Trophoblast cell (in vitro differentiated cells and primary cell): Measurements from ENCODE around the gene ZNF23.

Experiments
- DNase-seq, 2 donors: peaks; one replicate each; pipeline ENCODE4 v3.0.0-alpha.2; 2016
- H2AFZ ChIP-seq: 2 replicates; pipeline ENCODE4 v1.6.1; 2013; ENCODE audit warnings: low read length, moderate library complexity, mild to moderate bottlenecking; ENCODE audit not compliant: insufficient read depth, poor library complexity
- H2AK5ac ChIP-seq: 2 replicates; pipeline ENCODE4 v1.6.1; 2013; ENCODE audit warnings: mild to moderate bottlenecking, low read length
- H2BK120ac ChIP-seq: 2 replicates; pipeline ENCODE4 v1.6.1; 2013; ENCODE audit warnings: low read length, mild to moderate bottlenecking, moderate library complexity; ENCODE audit not compliant: insufficient read depth, poor library complexity
- H2BK12ac ChIP-seq: 2 replicates; pipeline ENCODE4 v1.6.1; 2013; ENCODE audit warnings: mild to moderate bottlenecking, low read length, moderate library complexity
- H2BK5ac ChIP-seq: 2 replicates; pipeline ENCODE4 v1.6.1; 2013; ENCODE audit warnings: low read length, low read depth, moderate library complexity, mild to moderate bottlenecking; ENCODE audit not compliant: poor library complexity
- H3K14ac ChIP-seq: 2 replicates; pipeline ENCODE4 v1.6.1; 2013; ENCODE audit warnings: mild to moderate bottlenecking, low read length
- H3K18ac ChIP-seq: 2 replicates; pipeline ENCODE4 v1.6.1; 2013; ENCODE audit warnings: mild to moderate bottlenecking, low read length
- H3K23ac ChIP-seq: 2 replicates; pipeline ENCODE4 v1.6.1; 2013; ENCODE audit warnings: low read length
- H3K27ac ChIP-seq: 2 replicates; pipeline ENCODE4 v1.5.1; 2013; ENCODE audit warnings: low read depth, mild to moderate bottlenecking, inconsistent platforms, low read length, moderate library complexity
- H3K27me3 ChIP-seq: 2 replicates; pipeline ENCODE4 v1.6.1; 2013; ENCODE audit warnings: inconsistent platforms, mild to moderate bottlenecking, low read length, moderate library complexity; ENCODE audit not compliant: insufficient read depth
- H3K36me3 ChIP-seq, 2 experiments: 1 replicate in 1 of 2; 2 replicates in 1 of 2; pipeline ENCODE4 v1.6.1; 2013; ENCODE audit warnings: low read length in 2 of 2, mild to moderate bottlenecking in 2 of 2, moderate library complexity in 1 of 2; ENCODE audit not compliant: insufficient read depth in 2 of 2, control insufficient read depth in 1 of 2
- H3K4ac ChIP-seq: 2 replicates; pipeline ENCODE4 v1.6.1; 2013; ENCODE audit warnings: low read depth, mild to moderate bottlenecking, low read length, moderate library complexity
- H3K4me1 ChIP-seq, 2 experiments: 1 replicate in 1 of 2; 2 replicates in 1 of 2; pipeline ENCODE4 v1.6.1; 2013; ENCODE audit warnings: low read length in 2 of 2, mild to moderate bottlenecking in 2 of 2, moderate library complexity in 1 of 2; ENCODE audit not compliant: insufficient read depth in 2 of 2, control insufficient read depth in 1 of 2
- H3K4me2 ChIP-seq: 2 replicates; pipeline ENCODE4 v1.6.1; 2013; ENCODE audit warnings: inconsistent platforms, mild to moderate bottlenecking, low read length, moderate library complexity
- H3K4me3 ChIP-seq: 2 replicates; pipeline ENCODE4 v1.5.1; 2013; ENCODE audit warnings: mild to moderate bottlenecking, low read depth, low read length, inconsistent platforms
- H3K79me1 ChIP-seq: one replicate; pipeline ENCODE4 v1.6.1; 2013; ENCODE audit warnings: low read length
- H3K79me2 ChIP-seq: 2 replicates; pipeline ENCODE4 v1.6.1; 2013; ENCODE audit warnings: low read length, mild to moderate bottlenecking; ENCODE audit not compliant: control insufficient read depth, insufficient read depth, poor library complexity
- H3K9ac ChIP-seq: 2 replicates; pipeline ENCODE4 v1.6.1; 2013; ENCODE audit warnings: mild to moderate bottlenecking, low read length
- H3K9me3 ChIP-seq: 2 replicates; pipeline ENCODE4 v1.6.1; 2013; ENCODE audit warnings: low read depth, mild to moderate bottlenecking, control low read depth, inconsistent platforms, low read length; ENCODE audit not compliant: insufficient read depth
- H4K12ac ChIP-seq: 2 replicates; pipeline ENCODE4 v1.6.1; 2013; ENCODE audit warnings: low read depth, mild to moderate bottlenecking, low read length, moderate library complexity
- H4K8ac ChIP-seq: 2 replicates; pipeline ENCODE4 v1.6.1; 2013; ENCODE audit warnings: low read depth, mild to moderate bottlenecking, low read length, moderate library complexity
- H4K91ac ChIP-seq: one replicate; pipeline ENCODE4 v1.6.1; 2013; ENCODE audit warnings: low read depth, mild to moderate bottlenecking, low read length, moderate library complexity
- WGBS: extraction: QIAGEN DNeasy Blood & Tissue Kit; methylation state at CpG from one replicate; pipeline ENCODE4 v1.1.7; 2013; ENCODE audit warnings: missing lambda C conversion rate; ENCODE audit not compliant: insufficient read length, insufficient coverage; ENCODE audit errors: extremely low coverage; 5-methylcytosine and 5-hydroxymethylcytosine counted together

ZNF23 gene

DNA sequence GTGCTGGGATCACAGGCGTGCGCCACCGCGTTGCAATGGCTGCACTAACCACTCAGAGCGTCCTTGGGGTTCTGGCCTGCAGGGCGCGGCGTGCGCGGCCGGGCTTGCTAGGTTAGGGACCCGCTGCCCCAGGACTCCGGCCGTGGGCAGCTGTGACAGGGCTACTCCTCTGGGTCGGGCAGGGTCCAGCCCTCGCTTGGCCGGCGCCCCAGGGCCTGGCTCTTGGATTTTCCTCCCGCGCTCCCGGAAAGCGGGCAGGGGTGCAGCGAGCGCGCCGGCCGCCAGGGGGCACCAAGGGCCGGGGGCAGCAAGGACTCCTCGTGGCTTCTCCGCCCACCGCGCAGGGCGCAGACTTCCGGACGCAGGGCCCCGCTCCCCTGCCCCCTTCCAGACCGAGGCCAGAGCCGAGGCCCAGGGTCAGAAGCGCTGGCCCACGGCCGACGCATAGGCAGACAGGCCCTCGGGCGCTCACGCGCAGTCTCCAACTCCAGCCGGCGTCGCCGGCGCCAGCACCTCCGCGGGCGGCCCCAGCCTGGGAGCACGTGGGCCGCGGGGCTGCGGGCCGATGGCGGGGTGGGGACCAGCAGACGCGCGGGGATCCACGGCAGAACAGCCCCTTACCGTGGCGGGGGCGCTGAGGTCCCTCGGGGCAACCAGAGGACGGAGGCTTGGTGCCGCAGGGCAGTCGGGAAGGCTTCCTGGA lies 20.5 kb downstream of the ZNF23 start:
- no peak overlapping the region for H3K27ac ChIP-seq
- WGBS: no CpG with 5 or more reads among the region's 71 CpGs
- no peaks in the 10 kb centered on the region for H3K27me3 ChIP-seq
- H4K8ac ChIP-seq: no peak overlapping the region
- H3K4me1 ChIP-seq: peaks cover 1 to 2% of the 10 kb centered on the region in 2 experiments
- H3K79me1 ChIP-seq: peaks cover 3% of the 10 kb centered on the region
- no peaks in the 10 kb centered on the region for H3K79me2 ChIP-seq
- H4K12ac ChIP-seq: no peak overlapping the region
- no peak overlapping the region for H3K18ac ChIP-seq
- no peak overlapping the region for H3K4ac ChIP-seq
- peaks cover 12% of the 10 kb centered on the region for H3K9me3 ChIP-seq
- no peaks in the 10 kb centered on the region for H3K36me3 ChIP-seq
- no peak overlapping the region for H2BK12ac ChIP-seq
- H3K4me3 ChIP-seq: no peak overlapping the region
- no peak overlapping the region for H3K9ac ChIP-seq
- no peak overlapping the region for H3K4me2 ChIP-seq
- H2AK5ac ChIP-seq: no peak overlapping the region
- H2BK5ac ChIP-seq: no peak overlapping the region
- no peak overlapping the region for H3K14ac ChIP-seq
- no peak overlapping the region for H4K91ac ChIP-seq
- peak; percentile 81 to 85 for DNase-seq
- H2BK120ac ChIP-seq: no peak overlapping the region
- H2AFZ ChIP-seq: no peak overlapping the region
- no peak overlapping the region for H3K23ac ChIP-seq

GRCh38 chr16:71440669-71441347 lies 21.2 kb downstream of the ZNF23 start:
- no peaks in the 10 kb centered on the region for H3K79me2 ChIP-seq
- peaks cover 12% of the 10 kb centered on the region for H3K9me3 ChIP-seq
- H3K4me2 ChIP-seq: no peak overlapping the region
- H2AFZ ChIP-seq: no peak overlapping the region
- no peak overlapping the region for H4K12ac ChIP-seq
- no peak overlapping the region for H3K4me3 ChIP-seq
- H3K79me1 ChIP-seq: peaks cover 3% of the 10 kb centered on the region
- H3K36me3 ChIP-seq: no peaks in the 10 kb centered on the region
- no peak overlapping the region for H2BK5ac ChIP-seq
- no peak overlapping the region for H2BK120ac ChIP-seq
- H4K8ac ChIP-seq: no peak overlapping the region
- H3K27ac ChIP-seq: no peak overlapping the region
- peak; percentile 20 to 48 for DNase-seq
- H3K23ac ChIP-seq: no peak overlapping the region
- H3K4me1 ChIP-seq: peaks cover 1 to 2% of the 10 kb centered on the region in 2 experiments
- no CpG with 5 or more reads among the region's 25 CpGs for WGBS
- H3K9ac ChIP-seq: no peak overlapping the region
- no peak overlapping the region for H2BK12ac ChIP-seq
- H3K14ac ChIP-seq: no peak overlapping the region
- H3K4ac ChIP-seq: no peak overlapping the region
- H2AK5ac ChIP-seq: no peak overlapping the region
- no peak overlapping the region for H3K18ac ChIP-seq
- H3K27me3 ChIP-seq: no peaks in the 10 kb centered on the region
- H4K91ac ChIP-seq: no peak overlapping the region

DNA sequence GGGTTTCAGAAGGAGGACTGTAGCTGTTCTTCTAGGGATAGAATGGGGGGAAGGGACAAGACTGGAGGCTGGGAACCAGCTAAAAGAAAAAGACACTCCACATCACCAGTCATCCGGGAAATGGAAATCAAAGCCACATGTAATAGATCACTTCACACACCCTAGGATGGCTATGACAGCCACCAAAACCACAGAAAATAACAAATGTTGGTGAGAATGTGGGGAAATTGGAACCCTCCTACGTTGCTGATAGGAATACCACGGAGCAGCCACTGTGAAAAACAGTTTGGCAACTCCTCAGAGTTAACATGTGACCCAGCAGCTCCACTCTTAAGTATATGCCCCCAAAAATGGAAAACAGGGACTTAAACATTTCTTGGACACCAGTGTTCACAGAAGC lies 22.5 kb downstream of the ZNF23 start:
- Histone ChIP-seq H3K4me3 (no peak overlapping the region), H3K27ac (no peak overlapping the region), H3K79me2 (no peaks in the 10 kb centered on the region), H3K27me3 (no peaks in the 10 kb centered on the region), H3K9ac (no peak overlapping the region), H2BK12ac (no peak overlapping the region), H3K14ac (no peak overlapping the region), H4K91ac (no peak overlapping the region), H2BK120ac (no peak overlapping the region), H2AK5ac (no peak overlapping the region), H3K23ac (no peak overlapping the region), H3K9me3 (peaks cover 10% of the 10 kb centered on the region), H3K36me3 (no peaks in the 10 kb centered on the region), H3K4me1 (peaks cover 1 to 2% of the 10 kb centered on the region in 2 experiments), H3K79me1 (peaks cover 3% of the 10 kb centered on the region), H3K4ac (no peak overlapping the region), H2BK5ac (no peak overlapping the region), H4K8ac (no peak overlapping the region), H4K12ac (no peak overlapping the region), H2AFZ (no peak overlapping the region), H3K18ac (no peak overlapping the region), H3K4me2 (no peak overlapping the region)
- no CpG with 5 or more reads among the region's 3 CpGs for WGBS
- DNase-seq: no peak

DNA sequence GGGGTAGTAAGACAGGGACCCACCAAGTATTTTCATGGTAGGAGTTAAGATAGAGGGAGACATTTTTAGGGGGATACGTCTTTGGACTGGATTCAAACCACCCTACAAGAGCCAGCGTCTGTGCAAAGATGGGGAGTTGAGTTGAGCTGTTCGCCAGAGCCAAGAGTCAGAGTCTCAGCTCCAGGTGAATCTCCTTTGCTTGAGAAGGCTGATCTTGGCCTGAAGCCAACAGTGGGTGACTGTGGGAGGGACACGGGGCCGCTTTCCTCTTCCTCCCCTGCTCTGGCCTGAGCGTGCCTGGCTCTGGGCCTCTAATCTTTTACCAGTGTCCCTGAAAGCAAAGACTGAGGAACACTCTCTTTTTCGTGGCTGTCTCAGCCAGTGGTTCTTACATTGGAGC lies 25.6 kb downstream of the ZNF23 start:
- H2BK12ac ChIP-seq: no peak overlapping the region
- no peaks in the 10 kb centered on the region for H3K79me2 ChIP-seq
- H2AFZ ChIP-seq: no peak overlapping the region
- no peak overlapping the region for H3K18ac ChIP-seq
- no CpG with 5 or more reads among the region's 7 CpGs for WGBS
- no peak overlapping the region for H4K91ac ChIP-seq
- no peak overlapping the region for H2BK120ac ChIP-seq
- no peak overlapping the region for H3K4ac ChIP-seq
- H3K9me3 ChIP-seq: peaks cover 5% of the 10 kb centered on the region
- H3K27ac ChIP-seq: no peak overlapping the region
- no peak overlapping the region for H3K23ac ChIP-seq
- no peak overlapping the region for H3K9ac ChIP-seq
- H4K12ac ChIP-seq: no peak overlapping the region
- no peaks in the 10 kb centered on the region for H3K27me3 ChIP-seq
- H3K4me2 ChIP-seq: no peak overlapping the region
- H2AK5ac ChIP-seq: no peak overlapping the region
- H2BK5ac ChIP-seq: no peak overlapping the region
- no peak overlapping the region for H3K14ac ChIP-seq
- H3K4me1 ChIP-seq: peaks cover 1 to 2% of the 10 kb centered on the region in 2 experiments
- H3K36me3 ChIP-seq: no peaks in the 10 kb centered on the region
- H4K8ac ChIP-seq: no peak overlapping the region
- peaks cover 3% of the 10 kb centered on the region for H3K79me1 ChIP-seq
- no peak for DNase-seq
- H3K4me3 ChIP-seq: no peak overlapping the region
